ENCODE results near the gene HES2. TPM values are rescaled to one million over a fixed set of nuclear protein-coding genes. Genes with fewer than 3 reads are reported as not detected.

Gene HES2
- total and polyA plus RNA-seq, 2 donors (not counting 1 experiment from before 2014, with no cell fraction given): 0.50 TPM; not detected in 1

GRCh38 chr1:6412896-6413295 lies 6.8 kb downstream of the HES2 start:
- Histone ChIP-seq H2AFZ (ENCODE audit: low read length) (no peak overlapping the region), H3K4me2 (ENCODE audit: extremely low read depth, insufficient read depth, low read length) (no peak overlapping the region), H3K4me3 (replicated peaks in 1 of 4; ENCODE audit: control extremely low read depth in 1 of 4, insufficient read depth in 1 of 4, low read depth in 3 of 4, low read length in 4 of 4) (no peak overlapping the region), H4K20me1 (ENCODE audit: control insufficient read depth, extremely low read depth, insufficient read depth, low read length) (no peaks in the 10 kb centered on the region), H3K79me2 (ENCODE audit: control insufficient read depth, insufficient read depth, low read length) (no peaks in the 10 kb centered on the region), H3K27me3 (ENCODE audit: control insufficient read depth, insufficient read depth, low read length) (peaks cover 22% of the 10 kb centered on the region), H3K27ac (ENCODE audit: insufficient read depth, low read length) (no peak overlapping the region), H3K36me3 (ENCODE audit: control insufficient read depth, insufficient read depth, low read length) (no peaks in the 10 kb centered on the region), H3K9me3 (ENCODE audit: control insufficient read depth, insufficient read depth, low read depth, low read length) (no peaks in the 10 kb centered on the region), H3K9ac (ENCODE audit: insufficient read depth, low read length) (no peak overlapping the region), H3K4me1 (ENCODE audit: control insufficient read depth, extremely low read depth, insufficient read depth, low read length) (no peaks in the 10 kb centered on the region)
- TF ChIP-seq EZH2 (IDR thresholded peaks at IDR 0.05; ENCODE audit: low read length, missing control alignments) (no peak), CTCF (conservative IDR thresholded peaks at IDR 0.05 in 1 of 2, IDR thresholded peaks at IDR 0.05 in 1 of 2; ENCODE audit: low read depth in 1 of 2, low read length in 2 of 2) (no peak)
- DNase-seq (ENCODE audit: low read depth in 2 of 2): peak in 1 of 2 donors; percentile 62

- Histone ChIP-seq H3K4me2 (ENCODE audit: extremely low read depth, insufficient read depth, low read length) (no peak overlapping the region), H3K36me3 (ENCODE audit: control insufficient read depth, insufficient read depth, low read length) (no peaks in the 10 kb centered on the region), H3K9ac (ENCODE audit: insufficient read depth, low read length) (no peak overlapping the region), H3K9me3 (ENCODE audit: control insufficient read depth, insufficient read depth, low read depth, low read length) (no peaks in the 10 kb centered on the region), H4K20me1 (ENCODE audit: control insufficient read depth, extremely low read depth, insufficient read depth, low read length) (no peaks in the 10 kb centered on the region), H3K4me1 (ENCODE audit: control insufficient read depth, extremely low read depth, insufficient read depth, low read length) (no peaks in the 10 kb centered on the region), H3K79me2 (ENCODE audit: control insufficient read depth, insufficient read depth, low read length) (no peaks in the 10 kb centered on the region), H2AFZ (ENCODE audit: low read length) (no peak overlapping the region), H3K27me3 (ENCODE audit: control insufficient read depth, insufficient read depth, low read length) (peaks cover 10% of the 10 kb centered on the region), H3K27ac (ENCODE audit: insufficient read depth, low read length) (no peak overlapping the region), H3K4me3 (replicated peaks in 1 of 4; ENCODE audit: control extremely low read depth in 1 of 4, insufficient read depth in 1 of 4, low read depth in 3 of 4, low read length in 4 of 4) (no peak overlapping the region)
- no peak for DNase-seq (ENCODE audit: low read depth in 2 of 2)
- no peak for TF ChIP-seq EZH2 (IDR thresholded peaks at IDR 0.05; ENCODE audit: low read length, missing control alignments)
Observed at GRCh38 chr1:6410248-6410893, 9.3 kb downstream of the HES2 start.

GRCh38 chr1:6409733-6410132 lies 10.0 kb downstream of the HES2 start:
- Histone ChIP-seq H3K27ac (ENCODE audit: insufficient read depth, low read length) (no peak overlapping the region), H3K79me2 (ENCODE audit: control insufficient read depth, insufficient read depth, low read length) (no peaks in the 10 kb centered on the region), H3K9ac (ENCODE audit: insufficient read depth, low read length) (no peak overlapping the region), H3K4me1 (ENCODE audit: control insufficient read depth, extremely low read depth, insufficient read depth, low read length) (no peaks in the 10 kb centered on the region), H3K4me2 (ENCODE audit: extremely low read depth, insufficient read depth, low read length) (no peak overlapping the region), H3K4me3 (replicated peaks in 1 of 4; ENCODE audit: control extremely low read depth in 1 of 4, insufficient read depth in 1 of 4, low read depth in 3 of 4, low read length in 4 of 4) (no peak overlapping the region), H2AFZ (ENCODE audit: low read length) (no peak overlapping the region), H4K20me1 (ENCODE audit: control insufficient read depth, extremely low read depth, insufficient read depth, low read length) (no peaks in the 10 kb centered on the region), H3K27me3 (ENCODE audit: control insufficient read depth, insufficient read depth, low read length) (peaks cover 5% of the 10 kb centered on the region), H3K36me3 (ENCODE audit: control insufficient read depth, insufficient read depth, low read length) (no peaks in the 10 kb centered on the region), H3K9me3 (ENCODE audit: control insufficient read depth, insufficient read depth, low read depth, low read length) (no peaks in the 10 kb centered on the region)
- TF ChIP-seq EZH2 (IDR thresholded peaks at IDR 0.05; ENCODE audit: low read length, missing control alignments) (no peak), CTCF (conservative IDR thresholded peaks at IDR 0.05 in 1 of 2, IDR thresholded peaks at IDR 0.05 in 1 of 2; ENCODE audit: low read depth in 1 of 2, low read length in 2 of 2) (no peak)
- no peak for DNase-seq (ENCODE audit: low read depth in 2 of 2)

All from fibroblast of lung (primary cell).